Testis (tissue), 2 donors: ENCODE data around the gene PPP1R14D.

Experiments
- CTCF ChIP-seq, 3 experiments: fragments of 450-650 bp in 2 of 3; fragments of 200-600 bp in 1 of 3; sonication (generic) in 1 of 3; IDR thresholded peaks; one replicate each; pipeline ENCODE4 v1.5.1; 2016 to 2019; ENCODE audit warnings: antibody characterized with exemption in 3 of 3, mild to moderate bottlenecking in 2 of 3, moderate library complexity in 1 of 3
- POLR2A ChIP-seq: fragments of 450-650 bp; IDR thresholded peaks from one replicate; pipeline ENCODE4 v1.6.1; 2017; ENCODE audit warnings: antibody characterized with exemption, mild to moderate bottlenecking, moderate library complexity

- TF ChIP-seq CTCF (IDR thresholded peaks at IDR 0.05) (peak in 1 of 3 experiments; percentile 16), POLR2A (peak; percentile 10)
These were observed 21.2 kb downstream of the PPP1R14D start, which contains the start of the genes DNAJC17 and ZFYVE19 for GRCh38 chr15:40807028-40807887.
